Measurements from ENCODE around the gene WDR13.
A peak's percentile ranks its signal among the peaks of the same experiment; 100 is the strongest.

The WDR13 gene

GRCh38 chrX:48592971-48593370 is 4.3 kb upstream of the WDR13 start:
- no peaks in the 10 kb centered on the region for H3K27me3 ChIP-seq (replicated peaks in 2 of 5; ENCODE audit: control insufficient read depth in 4 of 5, insufficient read depth in 5 of 5, low read length in 4 of 5)
- H3K9me3 ChIP-seq (ENCODE audit: control extremely low read depth in 1 of 5, control insufficient read depth in 4 of 5, insufficient read depth in 2 of 5, low read depth in 1 of 5, low read length in 4 of 5): no peaks in the 10 kb centered on the region
- WGBS (ENCODE audit: insufficient coverage): 85% methylated on average over 4 of the region's 5 CpGs
- ChIA-PET POLR2A (no interaction called here), CTCF (no interaction called here)
- no peaks in the 10 kb centered on the region for H3K36me3 ChIP-seq (ENCODE audit: control insufficient read depth in 4 of 4, insufficient read depth in 4 of 4, low read length in 3 of 4)
- DNase-seq: no peak
- no peak overlapping the region for H3K4me3 ChIP-seq (ENCODE audit: control insufficient read depth in 1 of 7, extremely low read depth in 1 of 7, insufficient read depth in 4 of 7, low read depth in 2 of 7, low read length in 6 of 7)
- H3K4me1 ChIP-seq (ENCODE audit: control extremely low read depth in 1 of 4, control insufficient read depth in 4 of 4, insufficient read depth in 4 of 4, low read length in 3 of 4): peaks cover 0 to 7% (median 4%) of the 10 kb centered on the region in 4 experiments
- H3K27ac ChIP-seq (ENCODE audit: insufficient read depth in 1 of 2, low read depth in 1 of 2, low read length in 2 of 2, poor library complexity in 1 of 2, severe bottlenecking in 2 of 2): no peak overlapping the region

- no peaks in the 10 kb centered on the region for H3K9me3 ChIP-seq (ENCODE audit: control extremely low read depth in 1 of 5, control insufficient read depth in 4 of 5, insufficient read depth in 2 of 5, low read depth in 1 of 5, low read length in 4 of 5)
- H3K4me3 ChIP-seq (ENCODE audit: control insufficient read depth in 1 of 7, extremely low read depth in 1 of 7, insufficient read depth in 4 of 7, low read depth in 2 of 7, low read length in 6 of 7): no peak overlapping the region
- 39% methylated on average over 2 of the region's 2 CpGs for WGBS (ENCODE audit: insufficient coverage)
- no peak for DNase-seq
- H3K4me1 ChIP-seq (ENCODE audit: control extremely low read depth in 1 of 4, control insufficient read depth in 4 of 4, insufficient read depth in 4 of 4, low read length in 3 of 4): peaks cover 0 to 14% (median 8%) of the 10 kb centered on the region in 4 experiments
- ChIA-PET CTCF (interaction anchor here (1.3 kb wide), 1 partner anchor 17 kb away, joined by 3 read pairs; no protein-coding TSS in a partner anchor), POLR2A (interaction anchor here (1.6 kb wide), 1 partner anchor 17 kb away, joined by 5 read pairs; no protein-coding TSS in a partner anchor)
- H3K27me3 ChIP-seq (replicated peaks in 2 of 5; ENCODE audit: control insufficient read depth in 4 of 5, insufficient read depth in 5 of 5, low read length in 4 of 5): no peaks in the 10 kb centered on the region
- no peak overlapping the region for H3K27ac ChIP-seq (ENCODE audit: insufficient read depth in 1 of 2, low read depth in 1 of 2, low read length in 2 of 2, poor library complexity in 1 of 2, severe bottlenecking in 2 of 2)
- H3K36me3 ChIP-seq (ENCODE audit: control insufficient read depth in 4 of 4, insufficient read depth in 4 of 4, low read length in 3 of 4): peaks cover 0 to 17% (median 11%) of the 10 kb centered on the region in 4 experiments
These were observed 1.4 kb upstream of the WDR13 start for GRCh38 chrX:48595929-48596328.

- CTCF ChIA-PET: interaction anchor here (1.0 kb wide), 1 partner anchor 18 kb away, joined by 3 read pairs; no protein-coding TSS in a partner anchor
- H3K27me3 ChIP-seq (replicated peaks in 2 of 5; ENCODE audit: control insufficient read depth in 4 of 5, insufficient read depth in 5 of 5, low read length in 4 of 5): no peaks in the 10 kb centered on the region
- H3K36me3 ChIP-seq (ENCODE audit: control insufficient read depth in 4 of 4, insufficient read depth in 4 of 4, low read length in 3 of 4): peaks cover 0 to 36% (median 18%) of the 10 kb centered on the region in 4 experiments
- H3K27ac ChIP-seq (ENCODE audit: insufficient read depth in 1 of 2, low read depth in 1 of 2, low read length in 2 of 2, poor library complexity in 1 of 2, severe bottlenecking in 2 of 2): peak overlapping the region in 1 of 2 experiments; percentile 96
- H3K4me1 ChIP-seq (ENCODE audit: control extremely low read depth in 1 of 4, control insufficient read depth in 4 of 4, insufficient read depth in 4 of 4, low read length in 3 of 4): peaks cover 0 to 11% (median 6%) of the 10 kb centered on the region in 4 experiments
- no peak for DNase-seq
- peak overlapping the region in 4 of 7 experiments; percentile 77 to 92 (median 81) for H3K4me3 ChIP-seq (ENCODE audit: control insufficient read depth in 1 of 7, extremely low read depth in 1 of 7, insufficient read depth in 4 of 7, low read depth in 2 of 7, low read length in 6 of 7)
- POLR2A ChIA-PET: no interaction called here
- WGBS (ENCODE audit: insufficient coverage): 97% methylated on average over 23 of the region's 25 CpGs
- H3K9me3 ChIP-seq (ENCODE audit: control extremely low read depth in 1 of 5, control insufficient read depth in 4 of 5, insufficient read depth in 2 of 5, low read depth in 1 of 5, low read length in 4 of 5): no peaks in the 10 kb centered on the region
These were observed 1.3 kb downstream of the WDR13 start for GRCh38 chrX:48598614-48599013.

- Histone ChIP-seq H3K4me3 (ENCODE audit: control insufficient read depth in 1 of 7, extremely low read depth in 1 of 7, insufficient read depth in 4 of 7, low read depth in 2 of 7, low read length in 6 of 7) (no peak overlapping the region), H3K4me1 (ENCODE audit: control extremely low read depth in 1 of 4, control insufficient read depth in 4 of 4, insufficient read depth in 4 of 4, low read length in 3 of 4) (peaks cover 0 to 11% (median 6%) of the 10 kb centered on the region in 4 experiments), H3K9me3 (ENCODE audit: control extremely low read depth in 1 of 5, control insufficient read depth in 4 of 5, insufficient read depth in 2 of 5, low read depth in 1 of 5, low read length in 4 of 5) (no peaks in the 10 kb centered on the region), H3K27ac (ENCODE audit: insufficient read depth in 1 of 2, low read depth in 1 of 2, low read length in 2 of 2, poor library complexity in 1 of 2, severe bottlenecking in 2 of 2) (no peak overlapping the region), H3K36me3 (ENCODE audit: control insufficient read depth in 4 of 4, insufficient read depth in 4 of 4, low read length in 3 of 4) (peaks cover 0 to 41% (median 21%) of the 10 kb centered on the region in 4 experiments), H3K27me3 (replicated peaks in 2 of 5; ENCODE audit: control insufficient read depth in 4 of 5, insufficient read depth in 5 of 5, low read length in 4 of 5) (no peaks in the 10 kb centered on the region)
- CTCF ChIA-PET: no interaction called here
- no peak for DNase-seq
- POLR2A ChIA-PET: no interaction called here
- 94% methylated on average over 15 of the region's 20 CpGs for WGBS (ENCODE audit: insufficient coverage)
These were observed 2.0 kb downstream of the WDR13 start for GRCh38 chrX:48599341-48599740.

- CTCF ChIA-PET: no interaction called here
- POLR2A ChIA-PET: no interaction called here
- peaks cover 0 to 11% (median 6%) of the 10 kb centered on the region in 4 experiments for H3K4me1 ChIP-seq (ENCODE audit: control extremely low read depth in 1 of 4, control insufficient read depth in 4 of 4, insufficient read depth in 4 of 4, low read length in 3 of 4)
- 95% methylated on average over 18 of the region's 19 CpGs for WGBS (ENCODE audit: insufficient coverage)
- no peak overlapping the region for H3K4me3 ChIP-seq (ENCODE audit: control insufficient read depth in 1 of 7, extremely low read depth in 1 of 7, insufficient read depth in 4 of 7, low read depth in 2 of 7, low read length in 6 of 7)
- no peaks in the 10 kb centered on the region for H3K9me3 ChIP-seq (ENCODE audit: control extremely low read depth in 1 of 5, control insufficient read depth in 4 of 5, insufficient read depth in 2 of 5, low read depth in 1 of 5, low read length in 4 of 5)
- H3K27ac ChIP-seq (ENCODE audit: insufficient read depth in 1 of 2, low read depth in 1 of 2, low read length in 2 of 2, poor library complexity in 1 of 2, severe bottlenecking in 2 of 2): no peak overlapping the region
- H3K36me3 ChIP-seq (ENCODE audit: control insufficient read depth in 4 of 4, insufficient read depth in 4 of 4, low read length in 3 of 4): peaks cover 0 to 49% (median 23%) of the 10 kb centered on the region in 4 experiments
- no peak for DNase-seq
- H3K27me3 ChIP-seq (replicated peaks in 2 of 5; ENCODE audit: control insufficient read depth in 4 of 5, insufficient read depth in 5 of 5, low read length in 4 of 5): no peaks in the 10 kb centered on the region
These were observed 2.9 kb downstream of the WDR13 start for GRCh38 chrX:48600226-48600625.

- WGBS (ENCODE audit: insufficient coverage): 86% methylated on average over 10 of the region's 17 CpGs
- Histone ChIP-seq H3K27ac (ENCODE audit: insufficient read depth in 1 of 2, low read depth in 1 of 2, low read length in 2 of 2, poor library complexity in 1 of 2, severe bottlenecking in 2 of 2) (no peak overlapping the region), H3K4me3 (ENCODE audit: control insufficient read depth in 1 of 7, extremely low read depth in 1 of 7, insufficient read depth in 4 of 7, low read depth in 2 of 7, low read length in 6 of 7) (no peak overlapping the region), H3K36me3 (ENCODE audit: control insufficient read depth in 4 of 4, insufficient read depth in 4 of 4, low read length in 3 of 4) (peaks cover 0 to 50% (median 23%) of the 10 kb centered on the region in 4 experiments), H3K27me3 (replicated peaks in 2 of 5; ENCODE audit: control insufficient read depth in 4 of 5, insufficient read depth in 5 of 5, low read length in 4 of 5) (no peaks in the 10 kb centered on the region), H3K4me1 (ENCODE audit: control extremely low read depth in 1 of 4, control insufficient read depth in 4 of 4, insufficient read depth in 4 of 4, low read length in 3 of 4) (peaks cover 0 to 8% (median 4%) of the 10 kb centered on the region in 4 experiments), H3K9me3 (ENCODE audit: control extremely low read depth in 1 of 5, control insufficient read depth in 4 of 5, insufficient read depth in 2 of 5, low read depth in 1 of 5, low read length in 4 of 5) (no peaks in the 10 kb centered on the region)
- DNase-seq: no peak
- ChIA-PET POLR2A (no interaction called here), CTCF (interaction anchor here (1.0 kb wide), 1 partner anchor 15 kb away, joined by 3 read pairs; no protein-coding TSS in a partner anchor)
These were observed 4.6 kb downstream of the WDR13 start for GRCh38 chrX:48601741-48602394.

- H3K9me3 ChIP-seq (ENCODE audit: control extremely low read depth in 1 of 5, control insufficient read depth in 4 of 5, insufficient read depth in 2 of 5, low read depth in 1 of 5, low read length in 4 of 5): no peaks in the 10 kb centered on the region
- ChIA-PET CTCF (no interaction called here), POLR2A (no interaction called here)
- H3K4me3 ChIP-seq (ENCODE audit: control insufficient read depth in 1 of 7, extremely low read depth in 1 of 7, insufficient read depth in 4 of 7, low read depth in 2 of 7, low read length in 6 of 7): no peak overlapping the region
- no peak overlapping the region for H3K27ac ChIP-seq (ENCODE audit: insufficient read depth in 1 of 2, low read depth in 1 of 2, low read length in 2 of 2, poor library complexity in 1 of 2, severe bottlenecking in 2 of 2)
- H3K4me1 ChIP-seq (ENCODE audit: control extremely low read depth in 1 of 4, control insufficient read depth in 4 of 4, insufficient read depth in 4 of 4, low read length in 3 of 4): no peaks in the 10 kb centered on the region
- DNase-seq: no peak
- peaks cover 0 to 42% (median 17%) of the 10 kb centered on the region in 4 experiments for H3K36me3 ChIP-seq (ENCODE audit: control insufficient read depth in 4 of 4, insufficient read depth in 4 of 4, low read length in 3 of 4)
- H3K27me3 ChIP-seq (replicated peaks in 2 of 5; ENCODE audit: control insufficient read depth in 4 of 5, insufficient read depth in 5 of 5, low read length in 4 of 5): no peaks in the 10 kb centered on the region
- WGBS (ENCODE audit: insufficient coverage): 91% methylated on average over 15 of the region's 16 CpGs
These were observed 7.4 kb downstream of the WDR13 start for GRCh38 chrX:48604701-48605100.
